ENCODE results near the gene IL9. TPM values are rescaled to one million over a fixed set of nuclear protein-coding genes. Genes with fewer than 3 reads are reported as not detected.

The IL9 gene
- polyA plus RNA-seq, 1 donor (not counting 4 experiments of a cell fraction or from before 2014, with no cell fraction given) = not detected

- Histone ChIP-seq H2AFZ (ENCODE audit: control insufficient read depth, low read length) (no peak overlapping the region), H3K27me3 (ENCODE audit: control insufficient read depth, extremely low read depth, insufficient read depth, low read length) (no peaks in the 10 kb centered on the region), H3K4me1 (ENCODE audit: control insufficient read depth, extremely low read depth, insufficient read depth, low read length) (no peaks in the 10 kb centered on the region), H3K4me3 (ENCODE audit: control insufficient read depth in 2 of 3, extremely low read depth in 1 of 3, insufficient read depth in 2 of 3, low read depth in 1 of 3, low read length in 3 of 3) (no peak overlapping the region), H3K9me3 (ENCODE audit: control insufficient read depth, low read depth, low read length) (no peaks in the 10 kb centered on the region), H3K27ac (ENCODE audit: control insufficient read depth, insufficient read depth, low read length) (no peak overlapping the region), H3K36me3 (ENCODE audit: control insufficient read depth in 2 of 2, extremely low read depth in 1 of 2, insufficient read depth in 2 of 2, low read length in 2 of 2) (no peaks in the 10 kb centered on the region), H4K20me1 (ENCODE audit: control insufficient read depth, extremely low read depth, insufficient read depth, low read length) (no peaks in the 10 kb centered on the region), H3K9ac (ENCODE audit: control insufficient read depth, extremely low read depth, insufficient read depth, low read length) (no peak overlapping the region), H3K4me2 (ENCODE audit: control insufficient read depth, extremely low read depth, insufficient read depth, low read depth, low read length) (no peak overlapping the region), H3K9me1 (ENCODE audit: control insufficient read depth, extremely low read depth, insufficient read depth, low read length) (no peaks in the 10 kb centered on the region), H3K79me2 (ENCODE audit: control insufficient read depth, insufficient read depth, low read length) (no peaks in the 10 kb centered on the region)
- no peak for TF ChIP-seq EZH2 (IDR thresholded peaks at IDR 0.05; ENCODE audit: low read length)
- TF ChIP-seq CTCF (optimal IDR thresholded peaks at IDR 0.05 in 1 of 3, IDR thresholded peaks at IDR 0.05 in 1 of 3, conservative IDR thresholded peaks at IDR 0.05 in 1 of 3; ENCODE audit: extremely low read depth in 1 of 3, insufficient read depth in 2 of 3, low read length in 3 of 3) = no peak
- no peak for DNase-seq (ENCODE audit: low read depth, low spot score)
- dilution Hi-C loops (cut with MboI; ENCODE audit: extremely low pct_ligation_motif_present, low sequenced_read_pairs) = no loop called here
- FAIRE-seq = no peak
Measured at GRCh38 chr5:135867599-135867998, 28.0 kb downstream of the IL9 start.

GRCh38 chr5:135866016-135866415 lies 29.6 kb downstream of the IL9 start:
- Histone ChIP-seq H3K9me3 (ENCODE audit: control insufficient read depth, low read depth, low read length) (no peaks in the 10 kb centered on the region), H4K20me1 (ENCODE audit: control insufficient read depth, extremely low read depth, insufficient read depth, low read length) (no peaks in the 10 kb centered on the region), H3K4me1 (ENCODE audit: control insufficient read depth, extremely low read depth, insufficient read depth, low read length) (no peaks in the 10 kb centered on the region), H3K79me2 (ENCODE audit: control insufficient read depth, insufficient read depth, low read length) (no peaks in the 10 kb centered on the region), H3K9ac (ENCODE audit: control insufficient read depth, extremely low read depth, insufficient read depth, low read length) (no peak overlapping the region), H3K36me3 (ENCODE audit: control insufficient read depth in 2 of 2, extremely low read depth in 1 of 2, insufficient read depth in 2 of 2, low read length in 2 of 2) (no peaks in the 10 kb centered on the region), H2AFZ (ENCODE audit: control insufficient read depth, low read length) (no peak overlapping the region), H3K4me2 (ENCODE audit: control insufficient read depth, extremely low read depth, insufficient read depth, low read depth, low read length) (no peak overlapping the region), H3K27ac (ENCODE audit: control insufficient read depth, insufficient read depth, low read length) (no peak overlapping the region), H3K4me3 (ENCODE audit: control insufficient read depth in 2 of 3, extremely low read depth in 1 of 3, insufficient read depth in 2 of 3, low read depth in 1 of 3, low read length in 3 of 3) (no peak overlapping the region), H3K27me3 (ENCODE audit: control insufficient read depth, extremely low read depth, insufficient read depth, low read length) (no peaks in the 10 kb centered on the region), H3K9me1 (ENCODE audit: control insufficient read depth, extremely low read depth, insufficient read depth, low read length) (no peaks in the 10 kb centered on the region)
- DNase-seq (ENCODE audit: low read depth, low spot score) (no peak), FAIRE-seq (no peak)
- dilution Hi-C loops (cut with MboI; ENCODE audit: extremely low pct_ligation_motif_present, low sequenced_read_pairs) = no loop called here
- TF ChIP-seq CTCF (optimal IDR thresholded peaks at IDR 0.05 in 1 of 3, IDR thresholded peaks at IDR 0.05 in 1 of 3, conservative IDR thresholded peaks at IDR 0.05 in 1 of 3; ENCODE audit: extremely low read depth in 1 of 3, insufficient read depth in 2 of 3, low read length in 3 of 3) = no peak
- TF ChIP-seq EZH2 (IDR thresholded peaks at IDR 0.05; ENCODE audit: low read length) = no peak
